T-cell (primary cell): Measurements from ENCODE around the gene PCNX3. TPM values are rescaled to one million over a fixed set of nuclear protein-coding genes. Genes with fewer than 3 reads are reported as not detected.

Source experiments
- ATAC-seq, 4 experiments: fragments of 200-7000 bp in 3 of 4; fragments of 150-1000 bp in 1 of 4; cut with Tn5 transposase; replicated peaks in 1 of 4; 1 replicate in 3 of 4; 2 replicates in 1 of 4; pipeline ENCODE4 v1.10.0; 2021; ENCODE audit warnings: moderate library complexity in 3 of 4, mild to moderate bottlenecking in 2 of 4, moderate number of reproducible peaks in 1 of 4
- CTCF ChIA-PET, 2 donors: fragments of 300-600 bp; sonication (Branson Sonifier 250); formaldehyde crosslinking; loops; one replicate each; lab custom pipeline; 2022; ENCODE audit warnings: antibody characterized with exemption in 2 of 2; lab: Charles Lee
- POLR2A ChIA-PET, 2 donors: fragments of 300-600 bp; sonication (Branson Sonifier 250); formaldehyde crosslinking; loops; one replicate each; lab custom pipeline; 2022; ENCODE audit warnings: antibody characterized with exemption in 2 of 2; lab: Charles Lee
- DNase-seq, 35 experiments: peaks; one replicate each; pipeline versions ENCODE4 v3.0.0 to v3.0.0-alpha.2; 2013 to 2023
- H3K27ac ChIP-seq: one replicate; pipeline ENCODE4 v1.5.1; 2013; ENCODE audit warnings: low read length
- H3K27me3 ChIP-seq, 2 experiments: replicated peaks in 1 of 2; 1 replicate in 1 of 2; 2 replicates in 1 of 2; pipeline versions ENCODE4 v1.6.1 to v1.7.0; 2013; ENCODE audit warnings: low read length in 1 of 2, mixed read lengths in 1 of 2; ENCODE audit not compliant: control insufficient read depth in 2 of 2, insufficient read depth in 2 of 2; ENCODE audit errors: extremely low read depth in 1 of 2
- H3K36me3 ChIP-seq, 2 donors: 1 replicate in 1 of 2; 2 replicates in 1 of 2; pipeline versions ENCODE4 v1.6.1 to v1.7.0; 2013; ENCODE audit warnings: low read length in 1 of 2; ENCODE audit not compliant: control insufficient read depth in 2 of 2, insufficient read depth in 1 of 2; ENCODE audit errors: extremely low read depth in 1 of 2
- H3K4me1 ChIP-seq, 2 experiments: 1 replicate in 1 of 2; 2 replicates in 1 of 2; pipeline versions ENCODE4 v1.6.1 to v1.7.0; 2013; ENCODE audit warnings: low read length in 2 of 2, mixed read lengths in 1 of 2; ENCODE audit not compliant: insufficient read depth in 2 of 2, control insufficient read depth in 1 of 2; ENCODE audit errors: extremely low read depth in 1 of 2
- H3K4me3 ChIP-seq, 2 donors: 1 replicate in 1 of 2; 2 replicates in 1 of 2; pipeline versions ENCODE4 v1.5.1 to v1.7.0; 2013; ENCODE audit warnings: mild to moderate bottlenecking in 2 of 2, low read length in 1 of 2, moderate library complexity in 1 of 2; ENCODE audit not compliant: control insufficient read depth in 1 of 2; ENCODE audit errors: extremely low read depth in 1 of 2
- H3K9me3 ChIP-seq: 2 replicates; pipeline ENCODE4 v1.7.0; 2013
- H3K27ac Mint-ChIP-seq, 2 donors: one replicate each; pipeline ENCODE4 v1.8.0; 2020 to 2021; ENCODE audit warnings: mild to moderate bottlenecking in 2 of 2, mixed read lengths in 2 of 2
- H3K27me3 Mint-ChIP-seq, 2 donors: one replicate each; pipeline ENCODE4 v1.8.0; 2021 to 2022; ENCODE audit warnings: mixed read lengths in 2 of 2
- H3K36me3 Mint-ChIP-seq: one replicate; pipeline ENCODE4 v1.8.0; 2021; ENCODE audit warnings: mixed read lengths
- H3K4me1 Mint-ChIP-seq, 3 donors: one replicate each; pipeline ENCODE4 v1.8.0; 2020 to 2022; ENCODE audit warnings: mixed read lengths in 3 of 3, mild to moderate bottlenecking in 1 of 3
- H3K4me3 Mint-ChIP-seq, 3 donors: one replicate each; pipeline ENCODE4 v1.8.0; 2020 to 2022; ENCODE audit warnings: mild to moderate bottlenecking in 3 of 3, mixed read lengths in 3 of 3, moderate library complexity in 3 of 3
- H3K9me3 Mint-ChIP-seq, 3 donors: one replicate each; pipeline ENCODE4 v1.8.0; 2020 to 2022; ENCODE audit warnings: mixed read lengths in 3 of 3
- WGBS: methylation state at CpG from one replicate; pipeline ENCODE4 v1.1.5; 2013; ENCODE audit warnings: missing lambda C conversion rate; ENCODE audit not compliant: insufficient coverage; 5-methylcytosine and 5-hydroxymethylcytosine counted together
- total RNA-seq, 35 experiments: library from RNA in 6 of 35; stranded (reverse) in 6 of 35; fragments of 120-200 nt in 1 of 35; gene quantifications; one replicate each; pipeline versions ENCODE4 v1.2.1 to v1.2.4 and lab custom pipeline; 2013 to 2026

The PCNX3 gene
- total RNA-seq, 5 donors from 2014 or later (not counting 1 experiment from before 2014, with no cell fraction given), result 54.2 to 74.7 (median 66.8) TPM

GRCh38 chr11:65590240-65590738 is 25.3 kb upstream of the PCNX3 start:
- Histone ChIP-seq H3K36me3 (peaks cover 3 to 47% of the 10 kb centered on the region in 2 donors), H3K4me3 (no peak overlapping the region), H3K27me3 (no peaks in the 10 kb centered on the region), H3K27ac (no peak overlapping the region), H3K9me3 (no peaks in the 10 kb centered on the region), H3K4me1 (peaks cover 4 to 47% of the 10 kb centered on the region in 2 experiments)
- Mint-ChIP-seq H3K4me1 (peaks cover 32 to 39% (median 34%) of the 10 kb centered on the region in 3 donors), H3K27ac (peak overlapping the region in 1 of 2 donors; percentile 35), H3K4me3 (no peak overlapping the region), H3K36me3 (peaks cover 5% of the 10 kb centered on the region), H3K9me3 (no peaks in the 10 kb centered on the region), H3K27me3 (no peaks in the 10 kb centered on the region)
- DNase-seq (no peak), ATAC-seq (no peak)
- WGBS, result 71% methylated on average over 4 of the region's 8 CpGs
- POLR2A ChIA-PET, result no interaction called here
- CTCF ChIA-PET, result interaction anchor here in 1 of 2 donors (0.6 kb wide), 1 partner anchor 26 kb away, joined by 3 read pairs; no protein-coding TSS in a partner anchor

DNA sequence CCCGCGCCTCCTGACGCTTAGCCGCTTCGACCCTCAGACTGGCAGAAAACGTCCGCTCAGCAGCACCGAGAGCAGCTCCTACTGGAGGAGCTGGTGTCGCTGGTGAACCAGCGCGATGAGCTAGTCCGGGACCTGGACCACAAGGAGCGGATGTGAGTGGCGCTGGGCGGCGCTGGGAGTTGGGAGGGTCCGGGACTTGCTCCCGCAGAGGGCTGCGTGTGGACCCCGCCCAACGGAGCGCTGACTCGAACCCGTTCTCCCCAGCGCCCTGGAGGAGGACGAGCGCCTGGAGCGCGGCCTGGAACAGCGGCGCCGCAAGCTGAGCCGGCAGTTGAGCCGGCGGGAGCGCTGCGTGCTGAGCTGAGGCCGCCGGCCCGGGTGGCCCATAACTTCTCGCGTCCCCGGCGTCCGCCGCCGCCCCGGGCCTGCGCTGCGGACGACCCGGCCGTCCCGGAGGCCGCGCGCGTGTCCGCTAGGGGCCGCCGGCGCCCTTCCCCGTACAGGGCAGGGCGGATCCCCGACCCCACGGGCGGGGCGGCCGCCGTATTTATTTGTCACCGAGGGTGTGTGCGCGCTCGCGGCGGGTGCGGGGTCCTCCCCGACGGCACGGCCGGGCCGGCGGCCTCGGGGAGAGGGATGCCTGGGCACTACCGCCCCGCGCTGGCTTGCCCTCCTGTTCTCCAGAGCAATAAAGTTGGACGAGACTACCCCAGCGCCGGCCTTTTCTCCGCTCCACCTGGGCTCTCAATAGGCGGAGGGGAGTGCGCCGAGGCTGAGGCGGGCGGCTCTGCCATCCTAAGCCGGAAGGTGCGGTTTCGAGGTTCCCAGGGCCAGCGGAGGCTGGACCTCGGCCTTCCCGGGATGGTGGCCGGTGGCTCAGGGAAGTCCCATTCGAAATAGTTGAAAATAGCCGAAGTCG is 23.4 kb upstream of the PCNX3 start:
- Mint-ChIP-seq H3K27ac (no peak overlapping the region), H3K4me3 (no peak overlapping the region), H3K9me3 (no peaks in the 10 kb centered on the region), H3K36me3 (peaks cover 5% of the 10 kb centered on the region), H3K27me3 (no peaks in the 10 kb centered on the region), H3K4me1 (peaks cover 25 to 37% (median 31%) of the 10 kb centered on the region in 3 donors)
- ChIA-PET POLR2A (no interaction called here), CTCF (interaction anchor here (0.6 to 0.7 kb wide), 4 partner anchors 16 to 621 kb away, joined by 3 to 6 read pairs (median 4); no protein-coding TSS in a partner anchor)
- H3K27me3 ChIP-seq, result no peaks in the 10 kb centered on the region
- no peak overlapping the region for H3K4me3 ChIP-seq
- peaks cover 3 to 31% of the 10 kb centered on the region in 2 donors for H3K36me3 ChIP-seq
- no peaks in the 10 kb centered on the region for H3K9me3 ChIP-seq
- no peak overlapping the region for H3K27ac ChIP-seq
- peaks cover 4 to 49% of the 10 kb centered on the region in 2 experiments for H3K4me1 ChIP-seq
- no peak for ATAC-seq
- WGBS, result 96% methylated on average over 90 of the region's 106 CpGs
- DNase-seq, result no peak

DNA sequence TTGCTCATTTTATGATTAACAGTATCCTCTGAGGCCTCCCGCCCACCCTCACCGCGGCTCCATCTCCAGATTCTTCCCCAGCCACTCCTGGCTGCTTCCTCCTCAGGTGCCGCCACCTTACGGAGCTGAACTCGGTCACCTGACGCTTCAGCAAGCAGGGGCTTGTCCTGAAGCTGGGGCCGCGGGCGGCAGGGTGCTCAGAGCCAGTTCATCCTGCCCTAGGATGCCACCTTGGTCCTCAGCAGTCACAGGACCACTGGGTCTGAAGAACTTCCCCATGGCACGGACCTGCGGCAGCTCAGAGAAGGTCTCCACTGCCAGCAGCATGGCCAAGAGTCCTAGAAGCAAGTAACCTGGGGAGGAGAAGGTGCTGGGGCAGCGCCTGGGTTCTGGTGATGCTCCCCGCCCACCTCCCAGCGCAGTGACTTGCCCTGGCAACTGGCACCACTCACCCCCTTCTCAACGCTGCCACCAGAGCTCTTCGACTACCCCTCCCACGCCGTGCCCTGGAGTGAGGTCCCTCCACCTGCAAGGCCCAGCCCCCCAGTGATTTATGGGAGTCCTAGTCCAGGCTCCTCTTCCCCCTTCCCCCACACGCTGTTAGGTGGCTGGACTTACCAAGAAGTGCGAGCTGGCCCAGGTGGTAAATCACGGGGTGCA is 22.6 kb upstream of the PCNX3 start:
- WGBS, result 85% methylated on average over 15 of the region's 22 CpGs
- no peaks in the 10 kb centered on the region for H3K9me3 ChIP-seq
- Mint-ChIP-seq H3K9me3 (no peaks in the 10 kb centered on the region), H3K4me1 (peaks cover 19 to 29% (median 24%) of the 10 kb centered on the region in 3 donors), H3K27ac (no peak overlapping the region), H3K36me3 (peaks cover 9% of the 10 kb centered on the region), H3K27me3 (no peaks in the 10 kb centered on the region), H3K4me3 (no peak overlapping the region)
- H3K36me3 ChIP-seq, result peaks cover 8 to 38% of the 10 kb centered on the region in 2 donors
- no peak overlapping the region for H3K4me3 ChIP-seq
- H3K27me3 ChIP-seq, result no peaks in the 10 kb centered on the region
- ChIA-PET CTCF (interaction anchor here (0.5 to 1.6 kb wide), 3 partner anchors 13 to 53 kb away, joined by 5 read pairs; no protein-coding TSS in a partner anchor), POLR2A (no interaction called here)
- peaks cover 4 to 41% of the 10 kb centered on the region in 2 experiments for H3K4me1 ChIP-seq
- no peak overlapping the region for H3K27ac ChIP-seq
- no peak for DNase-seq
- ATAC-seq, result no peak

- Mint-ChIP-seq H3K9me3 (no peaks in the 10 kb centered on the region), H3K27me3 (no peaks in the 10 kb centered on the region), H3K4me1 (peaks cover 11 to 21% (median 16%) of the 10 kb centered on the region in 3 donors), H3K27ac (peak overlapping the region in 1 of 2 donors; percentile 52), H3K36me3 (peaks cover 10% of the 10 kb centered on the region), H3K4me3 (no peak overlapping the region)
- ChIA-PET POLR2A (no interaction called here), CTCF (interaction anchor here (0.5 to 1.6 kb wide), 3 partner anchors 14 to 54 kb away, joined by 5 read pairs; no protein-coding TSS in a partner anchor)
- Histone ChIP-seq H3K9me3 (no peaks in the 10 kb centered on the region), H3K4me1 (peaks cover 0 to 33% of the 10 kb centered on the region in 2 experiments), H3K27me3 (no peaks in the 10 kb centered on the region), H3K4me3 (no peak overlapping the region), H3K36me3 (peaks cover 16 to 46% of the 10 kb centered on the region in 2 donors), H3K27ac (no peak overlapping the region)
- peak; percentile 60 to 69 (median 64) for ATAC-seq
- DNase-seq, result peak in 9 of 35 experiments; percentile 37 to 65 (median 53)
- 91% methylated on average over 22 of the region's 26 CpGs for whole genome bisulfite sequencing
Measured at GRCh38 chr11:65593518-65594414, 21.8 kb upstream of the PCNX3 start.

DNA sequence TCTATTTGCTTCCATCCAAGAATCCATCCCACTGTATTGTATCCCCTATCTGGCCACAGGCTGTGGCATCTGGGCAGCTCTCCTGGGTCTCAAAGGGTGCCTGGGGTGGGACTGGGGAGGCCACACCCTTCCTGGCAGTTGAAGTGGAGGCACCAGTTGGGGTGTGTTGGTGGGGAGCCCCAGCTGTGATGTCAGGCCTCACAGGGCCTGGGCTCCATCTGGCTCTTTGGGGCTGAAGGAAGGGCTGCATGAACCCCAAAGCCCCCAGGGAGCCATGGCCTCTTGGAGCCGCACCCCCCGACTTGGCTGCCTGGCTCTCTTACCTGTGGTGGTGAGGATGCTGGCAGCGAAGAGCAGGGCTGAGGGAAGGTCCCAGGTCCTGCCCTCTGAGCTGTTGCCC is 20.4 kb upstream of the PCNX3 start:
- H3K27me3 Mint-ChIP-seq, result no peaks in the 10 kb centered on the region
- Histone ChIP-seq H3K27me3 (no peaks in the 10 kb centered on the region), H3K36me3 (peaks cover 13 to 44% of the 10 kb centered on the region in 2 donors), H3K27ac (no peak overlapping the region), H3K4me1 (peaks cover 0 to 26% of the 10 kb centered on the region in 2 experiments), H3K4me3 (no peak overlapping the region), H3K9me3 (no peaks in the 10 kb centered on the region)
- ChIA-PET POLR2A (interaction anchor here (0.5 to 0.6 kb wide), 3 partner anchors 9 to 331 kb away, joined by 3 read pairs; no protein-coding TSS in a partner anchor), CTCF (interaction anchor here in 1 of 2 donors (0.6 kb wide), 1 partner anchor 19 kb away, joined by 3 read pairs; no protein-coding TSS in a partner anchor)
- peaks cover 14% of the 10 kb centered on the region for H3K36me3 Mint-ChIP-seq
- 68% methylated on average over 3 of the region's 3 CpGs for WGBS
- peaks cover 6 to 20% (median 15%) of the 10 kb centered on the region in 3 donors for H3K4me1 Mint-ChIP-seq
- peak overlapping the region; percentile 65 to 79 for H3K27ac Mint-ChIP-seq
- DNase-seq (no peak), ATAC-seq (peak in 1 of 4 experiments; percentile 33)
- H3K4me3 Mint-ChIP-seq, result peak overlapping the region in 1 of 3 donors; percentile 9
- H3K9me3 Mint-ChIP-seq, result no peaks in the 10 kb centered on the region
